ENCODE results near the gene TRIM38. TPM values are rescaled to one million over a fixed set of nuclear protein-coding genes. Genes with fewer than 3 reads are reported as not detected.

TRIM38 gene
- total RNA-seq, 1 donor from 2014 or later, result 15.8 TPM

DNA sequence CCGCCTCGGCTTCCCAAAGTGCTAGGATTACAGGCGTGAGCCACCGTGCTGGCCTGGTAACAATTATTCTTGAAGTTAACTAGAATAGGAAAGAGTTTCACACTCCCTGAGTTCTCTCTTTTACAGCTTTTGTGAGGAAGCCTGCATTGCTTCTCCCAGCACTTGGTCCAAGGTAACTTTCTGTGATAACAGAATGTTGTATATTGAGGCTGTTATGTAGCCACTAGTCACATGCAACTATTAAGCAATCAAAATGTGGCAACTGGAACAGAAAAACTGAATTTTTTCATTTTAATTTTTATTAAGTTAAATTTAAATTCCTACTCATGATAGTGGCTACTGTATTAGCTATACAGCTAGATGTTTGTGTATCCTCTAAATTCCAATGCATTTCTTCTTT lies 2.5 kb downstream of the TRIM38 start:
- Mint-ChIP-seq H3K36me3 (peaks cover 35% of the 10 kb centered on the region), H3K27ac (no peak overlapping the region), H3K4me1 (peaks cover 53% of the 10 kb centered on the region), H3K9me3 (peaks cover 12% of the 10 kb centered on the region), H3K4me3 (no peak overlapping the region), H3K27me3 (ENCODE audit: low read depth) (no peaks in the 10 kb centered on the region)
- TF ChIP-seq, protein P1, sequence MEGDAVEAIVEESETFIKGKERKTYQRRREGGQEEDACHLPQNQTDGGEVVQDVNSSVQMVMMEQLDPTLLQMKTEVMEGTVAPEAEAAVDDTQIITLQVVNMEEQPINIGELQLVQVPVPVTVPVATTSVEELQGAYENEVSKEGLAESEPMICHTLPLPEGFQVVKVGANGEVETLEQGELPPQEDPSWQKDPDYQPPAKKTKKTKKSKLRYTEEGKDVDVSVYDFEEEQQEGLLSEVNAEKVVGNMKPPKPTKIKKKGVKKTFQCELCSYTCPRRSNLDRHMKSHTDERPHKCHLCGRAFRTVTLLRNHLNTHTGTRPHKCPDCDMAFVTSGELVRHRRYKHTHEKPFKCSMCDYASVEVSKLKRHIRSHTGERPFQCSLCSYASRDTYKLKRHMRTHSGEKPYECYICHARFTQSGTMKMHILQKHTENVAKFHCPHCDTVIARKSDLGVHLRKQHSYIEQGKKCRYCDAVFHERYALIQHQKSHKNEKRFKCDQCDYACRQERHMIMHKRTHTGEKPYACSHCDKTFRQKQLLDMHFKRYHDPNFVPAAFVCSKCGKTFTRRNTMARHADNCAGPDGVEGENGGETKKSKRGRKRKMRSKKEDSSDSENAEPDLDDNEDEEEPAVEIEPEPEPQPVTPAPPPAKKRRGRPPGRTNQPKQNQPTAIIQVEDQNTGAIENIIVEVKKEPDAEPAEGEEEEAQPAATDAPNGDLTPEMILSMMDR (IDR thresholded peaks at IDR 0.05; ENCODE audit: unreplicated experiment), result no peak
- DNase-seq (ENCODE audit: low spot score in 2 of 2, unreplicated experiment in 2 of 2), result no peak

DNA sequence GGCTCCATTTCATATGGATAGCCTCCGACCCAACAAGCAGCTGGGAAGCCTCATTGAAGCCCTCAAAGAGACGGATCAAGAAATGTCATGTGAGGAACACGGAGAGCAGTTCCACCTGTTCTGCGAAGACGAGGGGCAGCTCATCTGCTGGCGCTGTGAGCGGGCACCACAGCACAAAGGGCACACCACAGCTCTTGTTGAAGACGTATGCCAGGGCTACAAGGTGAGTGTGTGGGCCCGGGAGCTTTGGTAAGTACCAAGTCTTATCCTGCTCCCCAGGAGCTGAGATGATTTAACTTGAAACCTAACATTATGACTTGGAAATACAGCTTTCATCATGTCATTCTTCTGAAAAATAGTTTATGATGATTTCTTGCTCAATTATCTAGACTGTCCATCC lies 4.1 kb downstream of the TRIM38 start:
- no peaks in the 10 kb centered on the region for H3K9me3 Mint-ChIP-seq
- no peaks in the 10 kb centered on the region for H3K27me3 Mint-ChIP-seq (ENCODE audit: low read depth)
- peaks cover 68% of the 10 kb centered on the region for H3K4me1 Mint-ChIP-seq
- peaks cover 36% of the 10 kb centered on the region for H3K36me3 Mint-ChIP-seq
- TF ChIP-seq, protein P1 (IDR thresholded peaks at IDR 0.05; ENCODE audit: unreplicated experiment), result no peak
- no peak overlapping the region for H3K27ac Mint-ChIP-seq
- peak overlapping the region; percentile 31 for H3K4me3 Mint-ChIP-seq
- no peak for DNase-seq (ENCODE audit: low spot score in 2 of 2, unreplicated experiment in 2 of 2)

DNA sequence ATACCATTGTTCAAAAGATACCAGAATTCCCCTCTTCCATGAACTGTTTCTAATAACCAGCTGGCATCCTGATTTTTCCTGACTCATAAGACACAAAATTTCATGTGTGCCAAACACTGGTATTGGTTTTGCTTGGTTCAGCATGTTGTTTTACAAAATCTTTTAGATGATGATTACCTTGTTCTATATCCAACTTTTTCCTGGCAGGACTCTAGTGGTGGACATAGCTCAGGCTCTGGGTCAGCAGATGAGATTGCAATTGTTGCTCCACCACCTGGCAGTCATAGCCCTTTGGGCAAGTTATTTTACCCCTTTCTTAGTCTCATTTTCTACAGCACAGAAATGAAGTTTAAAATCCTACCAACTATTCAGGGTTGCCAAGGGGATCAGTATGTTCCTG lies 6.2 kb downstream of the TRIM38 start:
- Mint-ChIP-seq H3K4me3 (no peak overlapping the region), H3K36me3 (peaks cover 46% of the 10 kb centered on the region), H3K9me3 (no peaks in the 10 kb centered on the region), H3K27ac (no peak overlapping the region), H3K4me1 (peaks cover 67% of the 10 kb centered on the region), H3K27me3 (ENCODE audit: low read depth) (no peaks in the 10 kb centered on the region)
- TF ChIP-seq, protein P1 (IDR thresholded peaks at IDR 0.05; ENCODE audit: unreplicated experiment), result no peak
- no peak for DNase-seq (ENCODE audit: low spot score in 2 of 2, unreplicated experiment in 2 of 2)

DNA sequence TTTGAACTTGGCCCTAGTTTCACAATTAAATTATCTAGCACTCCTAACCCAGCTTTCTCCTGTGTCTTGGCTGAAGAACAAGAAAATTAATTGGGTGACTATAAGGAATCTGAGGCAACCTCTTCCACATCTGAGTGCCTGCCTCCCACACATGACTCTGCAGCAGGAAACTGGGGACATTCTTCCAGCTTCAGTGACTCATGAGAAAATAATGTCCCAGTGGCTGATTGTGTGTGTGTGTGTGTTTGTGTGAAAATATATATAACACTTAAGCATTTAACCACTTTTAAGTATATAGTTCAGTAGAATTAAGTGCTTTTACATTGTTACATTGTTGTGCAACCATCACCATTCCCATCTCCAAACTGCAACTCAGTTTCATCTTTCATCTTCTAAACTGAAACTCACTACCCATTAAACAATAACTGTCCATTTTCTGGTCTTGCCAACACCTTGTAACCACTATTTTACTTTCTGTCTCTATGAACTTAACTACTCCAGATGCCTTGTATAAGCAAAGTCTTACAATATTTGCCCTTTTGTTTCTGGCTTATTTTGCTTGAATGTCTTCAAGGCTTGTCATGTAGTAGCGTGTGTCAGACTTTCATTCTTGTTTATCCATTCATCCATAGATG lies 8.7 kb downstream of the TRIM38 start:
- no peak for DNase-seq (ENCODE audit: low spot score in 2 of 2, unreplicated experiment in 2 of 2)
- Mint-ChIP-seq H3K4me1 (peaks cover 63% of the 10 kb centered on the region), H3K4me3 (no peak overlapping the region), H3K27ac (peak overlapping the region; percentile 61), H3K27me3 (ENCODE audit: low read depth) (no peaks in the 10 kb centered on the region), H3K9me3 (no peaks in the 10 kb centered on the region), H3K36me3 (peaks cover 55% of the 10 kb centered on the region)
- TF ChIP-seq, protein P1 (IDR thresholded peaks at IDR 0.05; ENCODE audit: unreplicated experiment), result no peak

DNA sequence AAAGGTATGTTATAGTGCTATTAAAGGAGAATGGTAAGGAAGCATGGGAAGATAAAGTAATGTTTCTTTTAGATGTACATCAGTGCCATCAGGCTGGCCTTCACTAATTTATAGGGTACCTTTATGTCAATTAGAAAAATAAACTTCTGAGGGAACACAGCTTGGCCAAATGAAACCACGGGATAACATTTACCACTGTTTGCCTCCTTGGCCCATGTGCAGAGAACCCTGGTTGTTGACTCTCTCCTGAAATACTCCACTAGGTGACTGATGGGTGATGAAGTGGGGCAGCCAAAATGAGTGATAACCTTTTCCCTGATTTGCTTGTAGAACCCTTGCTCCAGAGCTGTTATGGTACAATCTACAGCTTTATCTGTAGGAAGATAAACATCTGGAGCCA lies 9.5 kb downstream of the TRIM38 start:
- DNase-seq (ENCODE audit: low spot score in 2 of 2, unreplicated experiment in 2 of 2), result no peak
- Mint-ChIP-seq H3K9me3 (no peaks in the 10 kb centered on the region), H3K27ac (peak overlapping the region; percentile 61), H3K36me3 (peaks cover 54% of the 10 kb centered on the region), H3K27me3 (ENCODE audit: low read depth) (no peaks in the 10 kb centered on the region), H3K4me3 (no peak overlapping the region), H3K4me1 (peaks cover 60% of the 10 kb centered on the region)
- TF ChIP-seq, protein P1 (IDR thresholded peaks at IDR 0.05; ENCODE audit: unreplicated experiment), result no peak
